SK-MEL-5 (cell line): ENCODE measurements around the gene CACFD1. TPM values are rescaled to one million over a fixed set of nuclear protein-coding genes. Genes with fewer than 3 reads are reported as not detected.
A peak's percentile ranks its signal among the peaks of the same experiment; 100 is the strongest.

Source experiments
- DNase-seq: peaks from one replicate; pipeline ENCODE4 v3.0.0-alpha.2; 2016; ENCODE audit warnings: low read depth, low spot score
- in situ Hi-C: cut with HindIII; loops from 2 replicates; pipeline ENCODE4 v1.10.0; 2016; ENCODE audit warnings: low sequenced_read_pairs, high pct_unique_total_duplicates, low pct_unique_long_range_greater_than_20kb
- polyA plus RNA-seq, 2 experiments: library from polyadenylated mRNA; depleted of rRNA; stranded (reverse); fragments of >200 nt; gene quantifications; 2 replicates each; pipeline ENCODE4 v1.2.3, GENCODE V29; 2015
- total RNA-seq: library from RNA; depleted of rRNA; stranded (reverse); fragments of >200 nt; shearing (Covaris generic); gene quantifications from 2 replicates; pipeline ENCODE4 v1.2.3, GENCODE V29; 2014; rRNA removed

Gene CACFD1
- 2.9 and 3.6 TPM in 2 replicates for total RNA-seq
- polyA plus RNA-seq (2015; cell fraction: cytosol; rRNA removed): 7.1 and 9.2 TPM in 2 replicates
- 2.1 and 5.6 TPM in 2 replicates for polyA plus RNA-seq (2015; cell fraction: nucleus; rRNA removed)

DNA sequence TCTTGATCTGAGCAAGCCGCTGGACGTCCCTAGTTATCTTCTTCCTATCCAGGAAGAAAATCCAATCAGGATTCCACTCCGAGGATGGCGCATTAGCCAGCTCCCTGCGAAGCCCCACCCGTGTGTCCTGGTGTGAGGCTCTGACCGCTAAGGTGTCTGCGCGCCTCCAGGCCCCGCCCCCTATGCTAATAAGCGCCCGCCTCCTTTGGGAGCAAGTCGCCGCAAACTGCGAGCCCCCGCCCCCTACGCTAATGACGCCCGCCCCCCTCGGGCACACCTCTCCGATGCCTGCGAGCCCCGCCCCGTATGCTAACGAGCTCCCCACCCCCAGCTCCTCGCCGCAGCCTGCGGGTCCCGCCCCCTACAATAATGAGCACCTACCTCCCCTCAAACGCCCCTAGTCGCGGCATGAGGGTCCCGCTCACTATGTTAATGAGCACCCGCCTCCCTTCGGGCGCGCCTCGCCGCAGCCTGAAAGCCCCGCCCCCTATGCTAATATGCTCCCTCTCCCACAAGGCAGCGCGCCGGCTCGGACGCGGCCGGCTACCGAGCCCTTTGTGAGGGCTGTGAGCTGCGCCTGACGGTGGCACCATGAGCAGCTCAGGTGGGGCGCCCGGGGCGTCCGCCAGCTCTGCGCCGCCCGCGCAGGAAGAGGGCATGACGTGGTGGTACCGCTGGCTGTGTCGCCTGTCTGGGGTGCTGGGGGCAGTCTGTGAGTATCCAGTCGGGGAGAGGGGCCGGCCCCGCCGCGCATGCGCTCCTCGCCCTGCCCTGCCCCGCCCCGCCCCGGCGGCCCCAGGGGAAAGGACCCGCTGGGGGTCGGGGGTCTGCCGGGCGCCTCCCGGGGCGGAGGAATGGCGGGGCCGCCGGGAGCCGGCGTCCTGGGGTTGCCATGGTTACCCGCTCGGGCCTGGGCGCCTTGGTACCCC lies at the start of gene CACFD1:
TSS of gene CACFD1 (plus strand) at position 503 of the 929 bp plus-strand sequence. CDS start at position 592, 89 bp downstream.
- DNase-seq: peak; percentile 92
- in situ Hi-C loops: no loop called here

DNA sequence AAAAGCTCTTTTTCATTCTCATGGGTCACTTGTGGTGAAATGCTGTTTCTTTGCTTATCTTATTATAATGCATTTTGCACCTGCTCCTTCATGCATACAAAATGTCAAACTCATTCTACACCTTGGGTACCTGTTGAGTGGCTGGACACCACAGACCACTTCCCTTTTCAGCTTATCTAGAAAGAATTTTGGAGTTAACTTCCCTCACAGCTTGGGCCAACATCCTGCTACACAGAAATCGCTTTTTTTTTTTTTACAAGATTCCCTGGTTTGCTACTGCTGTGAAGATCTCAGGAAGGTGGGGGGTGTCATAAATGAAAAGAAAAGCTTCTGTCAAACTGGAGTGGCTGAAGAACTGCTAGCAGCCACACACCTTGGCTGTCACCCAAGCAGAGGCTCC lies 44.6 kb upstream of the CACFD1 start:
- in situ Hi-C loops: no loop called here
- DNase-seq: no peak

DNA sequence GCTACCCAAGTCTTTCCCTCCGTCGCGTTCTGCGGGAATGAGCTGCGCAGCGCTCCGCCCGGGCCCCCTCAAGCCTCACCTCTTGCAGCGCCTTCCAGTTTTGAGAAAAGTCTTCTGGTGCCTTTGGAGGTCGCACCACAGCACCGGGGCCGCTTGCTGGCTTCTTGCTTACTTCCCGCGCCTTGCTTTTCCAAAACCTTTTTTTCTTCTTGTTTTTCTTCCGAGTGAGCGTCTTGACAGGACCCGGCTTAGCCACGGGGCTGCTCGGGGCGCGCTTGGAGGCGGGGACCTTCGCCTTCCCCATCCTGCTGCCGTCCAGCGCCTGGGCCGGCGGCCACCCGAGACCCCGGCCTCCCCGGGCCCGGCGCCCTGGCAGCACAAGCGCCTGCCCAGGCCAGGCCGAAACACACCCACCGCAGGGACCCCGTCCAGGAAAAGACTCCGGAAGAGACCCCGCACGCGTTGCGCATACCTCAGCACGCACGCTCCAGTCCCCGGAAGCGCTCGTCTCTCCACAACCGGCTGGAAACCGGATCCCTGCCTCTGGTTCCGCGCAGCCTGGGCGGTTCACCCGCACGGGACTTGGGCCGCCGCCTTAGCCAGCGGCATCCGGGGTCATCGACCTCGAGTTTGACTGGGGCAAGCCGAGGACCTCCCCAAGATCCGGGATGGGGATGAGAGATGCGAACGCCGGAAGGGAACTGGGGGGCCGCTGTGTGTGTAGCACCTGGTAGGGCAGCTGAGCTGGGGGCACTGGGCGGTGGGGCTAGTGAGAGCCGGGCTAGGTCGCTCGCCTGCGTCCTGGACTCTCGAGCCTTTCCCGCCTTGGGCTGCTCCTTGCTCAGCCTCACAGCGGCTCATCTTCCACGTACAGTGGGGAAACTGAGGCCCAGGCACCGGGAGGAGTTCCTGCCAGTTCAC lies 42.0 kb upstream of the CACFD1 start, which contains the start of gene REXO4:
TSS of gene REXO4 (minus strand) at position 470 of the 921 bp plus-strand sequence. CDS start at position 304, 166 bp downstream.
- peak; percentile 84 for DNase-seq
- in situ Hi-C loops: no loop called here

DNA sequence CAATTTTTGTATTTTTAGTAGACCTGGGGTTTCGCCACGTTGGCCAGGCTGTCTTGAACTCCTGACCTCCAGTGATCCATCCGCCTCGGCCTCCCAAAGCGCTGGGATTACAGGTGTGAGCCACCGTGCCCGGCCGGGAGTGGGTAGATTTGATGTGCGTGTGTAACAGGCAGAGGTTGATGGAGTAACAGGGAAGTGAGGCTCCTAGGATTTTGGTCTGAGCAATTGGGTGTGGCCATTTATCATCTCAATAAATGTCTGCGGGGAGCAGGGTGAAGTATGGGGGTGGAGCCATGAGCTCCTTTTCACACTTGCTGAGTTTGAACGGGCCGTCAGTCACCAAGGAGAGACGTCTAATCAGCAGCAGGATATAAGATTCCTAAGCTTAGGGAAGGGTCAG lies 40.8 kb upstream of the CACFD1 start:
- in situ Hi-C loops: no loop called here
- no peak for DNase-seq

DNA sequence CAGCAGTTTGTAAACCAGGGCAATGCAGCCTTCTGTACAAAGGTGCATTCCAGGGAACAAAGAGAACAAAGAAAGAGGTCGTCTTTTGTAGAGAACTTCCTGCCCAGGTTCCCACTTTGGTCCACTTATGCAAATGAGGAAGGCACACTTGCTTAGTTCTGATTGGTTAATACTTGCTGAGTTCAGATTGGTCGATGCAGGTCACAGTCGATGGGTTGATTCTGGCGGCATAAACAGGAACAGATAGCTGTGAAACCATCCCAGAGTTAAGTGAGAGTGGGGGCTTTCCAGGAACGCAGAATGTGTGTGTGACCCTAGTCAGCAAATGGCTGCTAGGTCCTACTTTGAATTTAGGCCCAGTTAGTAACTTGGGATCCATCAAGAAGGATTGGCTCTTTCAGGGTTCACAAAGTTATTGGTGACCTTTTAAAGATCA lies 39.4 kb upstream of the CACFD1 start:
- in situ Hi-C loops: no loop called here

DNA sequence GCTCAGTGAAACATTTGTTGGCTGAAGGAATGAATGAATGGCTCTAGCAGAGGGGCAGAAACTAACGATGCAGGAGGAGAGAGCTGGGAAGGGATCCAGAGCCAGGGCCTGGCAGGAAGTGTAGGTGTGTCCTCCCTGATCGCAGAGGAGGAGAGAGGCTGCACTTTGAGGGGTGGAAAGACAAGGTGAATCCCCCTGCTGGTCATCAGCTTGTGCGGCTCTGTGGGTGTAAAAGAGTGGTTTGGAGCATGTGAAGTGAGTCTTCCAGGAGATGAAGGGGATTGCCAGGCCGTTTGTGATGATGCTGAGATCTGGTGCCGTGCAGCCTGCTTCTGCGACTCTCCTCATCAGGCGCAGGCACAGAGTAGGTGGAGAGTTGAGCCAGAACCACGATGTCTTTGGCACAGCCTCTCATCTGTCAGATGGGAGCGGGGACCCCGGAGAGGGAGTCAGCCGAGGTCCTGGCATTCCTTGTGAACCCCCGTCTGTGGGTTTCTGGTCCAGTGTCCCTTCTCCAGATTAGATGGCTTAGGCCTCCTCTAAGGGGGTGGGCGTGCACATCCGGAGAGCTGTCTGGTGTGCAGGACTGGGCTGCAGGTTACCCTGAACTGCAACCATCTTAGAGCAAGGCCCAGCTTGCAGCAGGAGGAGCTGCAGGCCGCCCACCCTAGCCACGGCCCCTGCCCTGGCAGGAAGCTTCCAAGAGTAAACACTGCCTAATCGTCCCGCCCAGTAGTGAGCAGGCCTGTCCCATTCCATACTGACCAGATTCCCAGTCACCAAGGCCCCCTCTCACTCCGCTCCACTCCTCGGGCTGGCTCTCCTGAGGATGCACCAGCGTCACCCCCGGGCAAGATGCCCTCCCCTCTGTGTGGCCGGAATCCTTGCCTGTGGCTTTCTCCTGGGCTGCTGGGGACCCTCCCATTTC lies 37.9 kb upstream of the CACFD1 start, which contains the start of gene ADAMTS13:
TSS of gene ADAMTS13 (plus strand) at position 753 of the 928 bp plus-strand sequence. CDS start at position 830, 77 bp downstream.
- in situ Hi-C loops: no loop called here
- peak; percentile 37 for DNase-seq

More for the DNA sequence above, 39.4 kb upstream of the CACFD1 start:
- DNase-seq: peak; percentile 44

DNA sequence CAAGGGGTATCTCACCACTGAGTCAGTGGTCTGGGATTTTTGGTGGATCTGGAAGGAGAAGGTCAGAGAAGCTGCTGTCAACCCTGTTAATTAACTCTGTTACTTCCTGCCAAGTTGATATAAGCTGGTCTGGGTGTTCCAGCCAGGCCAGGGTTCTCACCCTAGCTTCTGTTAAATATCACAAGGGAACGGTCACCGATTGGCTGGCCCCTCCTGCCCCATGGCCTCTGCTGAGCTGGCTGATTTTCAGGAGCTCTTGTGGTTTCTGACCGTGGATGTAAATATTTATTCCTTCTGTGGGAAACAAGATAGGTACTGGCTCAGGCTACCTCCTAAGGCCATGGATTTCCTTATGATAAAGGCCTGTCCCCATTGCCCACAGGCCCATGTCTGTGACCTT lies 36.6 kb upstream of the CACFD1 start:
- in situ Hi-C loops: no loop called here

DNA sequence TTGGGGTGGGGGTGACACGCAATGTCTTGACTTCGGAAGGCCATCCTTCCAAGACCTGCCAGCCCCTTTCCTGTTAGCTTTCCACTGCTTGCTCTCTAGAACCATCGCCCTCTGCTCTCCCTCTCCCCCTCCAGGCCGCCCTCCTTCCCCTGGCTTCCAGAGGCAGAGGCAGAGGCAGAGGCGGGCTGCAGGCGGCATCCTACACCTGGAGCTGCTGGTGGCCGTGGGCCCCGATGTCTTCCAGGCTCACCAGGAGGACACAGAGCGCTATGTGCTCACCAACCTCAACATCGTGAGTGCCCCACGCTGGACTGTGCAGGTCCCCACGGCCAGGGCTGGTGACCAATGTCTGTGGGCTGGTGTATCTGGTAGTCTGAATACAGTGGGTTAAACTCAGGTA lies 35.6 kb upstream of the CACFD1 start:
- DNase-seq: no peak
- in situ Hi-C loops: no loop called here

More for the DNA sequence above, 36.6 kb upstream of the CACFD1 start:
- DNase-seq: no peak

DNA sequence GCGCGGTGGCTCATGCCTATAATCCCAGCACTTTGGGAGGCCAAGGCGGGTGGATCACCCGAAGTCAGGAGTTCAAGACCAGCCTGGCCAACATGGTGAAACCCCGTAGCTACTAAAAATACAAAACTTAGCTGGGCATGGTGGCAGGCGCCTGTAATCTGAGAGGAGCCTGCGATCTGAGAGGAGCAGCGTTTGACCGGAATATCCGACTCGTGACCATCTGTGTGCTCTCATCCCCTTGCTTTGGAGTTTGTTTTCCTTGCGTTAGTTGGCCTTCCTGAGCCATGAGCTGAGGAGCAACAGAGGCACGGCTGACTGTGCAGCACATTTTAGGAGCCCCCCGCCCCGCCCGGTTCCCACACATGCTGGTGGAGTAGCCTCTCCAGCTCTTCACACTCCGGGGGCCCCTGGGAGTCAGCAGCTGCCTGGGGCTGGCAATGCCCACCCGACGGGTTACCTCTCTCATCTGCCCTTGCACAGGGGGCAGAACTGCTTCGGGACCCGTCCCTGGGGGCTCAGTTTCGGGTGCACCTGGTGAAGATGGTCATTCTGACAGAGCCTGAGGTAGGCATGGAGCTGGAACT lies 34.6 kb upstream of the CACFD1 start:
- no peak for DNase-seq
- in situ Hi-C loops: no loop called here

DNA sequence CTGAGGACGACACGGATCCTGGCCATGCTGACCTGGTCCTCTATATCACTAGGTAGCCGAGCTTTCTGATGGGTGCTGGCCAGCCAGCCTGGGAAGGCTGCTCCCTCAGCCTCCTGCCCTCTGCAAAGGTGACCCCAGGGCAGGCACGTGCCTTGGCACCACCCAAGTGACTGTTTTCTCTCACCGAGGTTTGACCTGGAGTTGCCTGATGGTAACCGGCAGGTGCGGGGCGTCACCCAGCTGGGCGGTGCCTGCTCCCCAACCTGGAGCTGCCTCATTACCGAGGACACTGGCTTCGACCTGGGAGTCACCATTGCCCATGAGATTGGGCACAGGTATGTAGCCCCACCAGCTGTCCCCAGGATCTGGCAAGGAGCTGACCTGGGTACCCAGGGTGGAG lies 33.8 kb upstream of the CACFD1 start:
- no peak for DNase-seq
- in situ Hi-C loops: no loop called here

DNA sequence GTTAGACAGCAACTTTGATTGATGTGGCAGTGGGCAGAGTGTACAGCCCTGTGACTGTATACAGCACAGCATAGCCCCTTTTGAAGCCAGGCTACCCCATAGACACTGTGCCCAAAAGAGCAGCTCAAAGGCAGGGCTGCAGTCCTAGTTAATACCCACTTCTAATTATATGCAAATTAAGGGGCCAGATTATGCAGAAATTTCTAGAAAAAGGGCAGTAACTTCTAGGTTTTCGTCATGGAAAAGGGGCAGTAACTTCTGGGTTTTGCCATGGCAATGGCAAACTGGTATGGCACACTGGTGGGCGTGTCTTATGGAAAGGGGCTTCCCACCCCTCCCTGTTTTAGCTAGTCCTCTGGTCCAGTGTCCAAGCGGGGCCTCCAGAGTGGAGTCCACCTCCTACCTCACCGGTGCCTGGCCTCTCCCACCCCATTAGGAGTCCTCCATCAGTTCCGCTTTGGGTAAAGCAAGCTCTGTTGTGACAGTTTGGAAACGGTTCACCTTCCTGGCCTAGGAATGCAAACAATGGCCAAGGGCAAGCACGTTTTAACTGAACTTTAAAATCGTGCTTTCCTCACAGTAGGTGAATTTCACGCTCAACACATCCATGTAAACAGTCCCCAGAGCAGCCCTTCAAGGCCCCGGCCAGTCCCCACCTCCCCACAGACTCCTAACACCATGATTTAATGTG lies 32.0 kb upstream of the CACFD1 start:
- DNase-seq: no peak
- in situ Hi-C loops: no loop called here

DNA sequence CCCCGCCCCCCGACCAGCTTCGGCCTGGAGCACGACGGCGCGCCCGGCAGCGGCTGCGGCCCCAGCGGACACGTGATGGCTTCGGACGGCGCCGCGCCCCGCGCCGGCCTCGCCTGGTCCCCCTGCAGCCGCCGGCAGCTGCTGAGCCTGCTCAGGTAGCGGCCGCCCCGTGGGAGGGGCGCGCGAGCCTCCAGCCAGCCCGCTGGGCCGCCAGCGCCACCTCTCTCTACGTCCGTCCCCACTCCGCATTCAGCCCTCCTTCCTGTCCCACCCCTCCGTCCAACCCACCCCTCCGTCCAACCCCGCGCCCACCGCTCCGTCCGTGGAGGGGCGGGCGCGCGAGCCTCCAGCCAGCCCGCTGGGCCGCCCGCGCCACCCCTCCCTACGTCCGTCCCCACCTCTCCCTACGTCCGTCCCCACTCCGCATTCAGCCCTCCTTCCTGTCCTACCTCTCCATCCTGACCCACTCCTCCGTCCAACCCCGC lies 31.1 kb upstream of the CACFD1 start:
- DNase-seq: no peak
- in situ Hi-C loops: no loop called here

DNA sequence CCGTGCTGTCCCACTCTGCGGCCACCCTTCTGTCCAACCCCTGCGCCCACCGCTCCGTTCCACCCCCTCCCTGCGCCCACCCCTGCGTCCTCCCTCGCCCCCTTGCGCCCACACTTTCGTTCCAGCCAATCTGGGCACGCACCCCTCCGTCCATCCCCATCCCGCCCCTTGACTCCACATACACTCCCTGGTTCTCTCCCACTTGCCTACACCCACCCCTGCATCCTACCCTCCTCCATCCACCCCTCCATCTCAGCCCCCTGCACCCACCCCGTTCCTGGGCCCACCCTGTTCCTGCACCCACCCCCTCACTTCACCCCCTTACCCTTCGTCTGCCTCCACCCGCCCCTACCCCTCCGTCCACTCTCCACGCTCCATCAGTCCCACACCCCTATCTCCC lies 30.6 kb upstream of the CACFD1 start:
- in situ Hi-C loops: no loop called here
- no peak for DNase-seq

DNA sequence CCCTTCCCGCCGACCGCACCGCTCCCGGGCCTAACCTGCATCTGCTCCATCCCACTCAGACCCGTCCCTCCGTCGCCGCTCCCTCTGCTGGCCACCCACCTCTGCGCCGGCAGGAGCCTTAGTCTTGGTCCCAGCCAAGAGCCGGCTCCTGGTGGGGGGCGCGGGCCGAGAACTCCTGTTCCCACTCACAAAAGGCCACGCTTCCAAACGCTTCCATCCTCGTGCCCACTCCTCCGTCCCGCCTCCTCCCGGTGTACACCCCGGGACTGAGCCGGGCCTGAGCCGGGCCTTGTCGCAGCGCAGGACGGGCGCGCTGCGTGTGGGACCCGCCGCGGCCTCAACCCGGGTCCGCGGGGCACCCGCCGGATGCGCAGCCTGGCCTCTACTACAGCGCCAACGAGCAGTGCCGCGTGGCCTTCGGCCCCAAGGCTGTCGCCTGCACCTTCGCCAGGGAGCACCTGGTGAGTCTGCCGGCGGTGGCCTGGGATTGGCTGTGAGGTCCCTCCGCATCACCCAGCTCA lies 30.1 kb upstream of the CACFD1 start:
- in situ Hi-C loops: no loop called here
- no peak for DNase-seq

DNA sequence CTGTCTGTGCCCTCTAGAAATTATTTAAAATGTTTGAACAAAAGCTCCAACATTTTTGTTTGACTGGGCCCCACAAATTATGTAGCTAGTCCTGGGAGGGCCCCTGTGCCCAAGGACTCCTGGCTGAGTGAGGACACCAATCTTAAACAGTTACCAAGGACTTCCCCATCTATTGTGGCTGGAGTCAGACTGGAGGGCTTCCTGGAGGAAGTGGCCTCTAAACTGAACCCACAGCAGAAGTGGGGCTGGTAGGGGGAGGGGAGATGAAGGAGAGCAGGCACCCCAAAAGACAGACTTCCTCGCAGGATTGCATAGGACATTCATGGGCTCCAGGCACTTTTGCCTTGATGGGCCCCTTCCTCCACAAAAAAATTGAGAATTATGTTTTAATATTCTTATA lies 29.5 kb upstream of the CACFD1 start:
- DNase-seq: no peak
- in situ Hi-C loops: no loop called here
